Activated CD8-positive, alpha-beta T cell treated with anti-CD3 and anti-CD28 coated beads for 36 hours (primary cell): ENCODE measurements around the gene CAMK1D. TPM values are rescaled to one million over a fixed set of nuclear protein-coding genes. Genes with fewer than 3 reads are reported as not detected.

Source experiments
- ATAC-seq: fragments of 200-7000 bp; cut with Tn5 transposase; one replicate; pipeline ENCODE4 v1.10.0; 2021; ENCODE audit warnings: mild to moderate bottlenecking, moderate library complexity
- CTCF ChIA-PET: fragments of 350-600 bp; sonication (Branson Sonifier 250); formaldehyde crosslinking; loops from one replicate; lab custom pipeline; 2021; ENCODE audit warnings: antibody characterized with exemption; lab: Charles Lee
- POLR2A ChIA-PET: fragments of 350-600 bp; sonication (Branson Sonifier 250); formaldehyde crosslinking; loops from one replicate; lab custom pipeline; 2021; ENCODE audit warnings: antibody characterized with exemption; lab: Charles Lee
- DNase-seq: peaks from one replicate; pipeline ENCODE4 v3.0.0-alpha.2; 2020
- H3K27ac Mint-ChIP-seq: one replicate; pipeline ENCODE4 v1.8.0; 2021; ENCODE audit warnings: mild to moderate bottlenecking, mixed read lengths
- H3K27me3 Mint-ChIP-seq: one replicate; pipeline ENCODE4 v1.8.0; 2021; ENCODE audit warnings: mixed read lengths
- H3K36me3 Mint-ChIP-seq: one replicate; pipeline ENCODE4 v1.8.0; 2021; ENCODE audit warnings: low read depth, mixed read lengths
- H3K4me1 Mint-ChIP-seq: one replicate; pipeline ENCODE4 v1.8.0; 2021; ENCODE audit warnings: low read depth, mixed read lengths
- H3K4me3 Mint-ChIP-seq: one replicate; pipeline ENCODE4 v1.8.0; 2021; ENCODE audit warnings: mild to moderate bottlenecking, moderate library complexity, mixed read lengths
- H3K9me3 Mint-ChIP-seq: one replicate; pipeline ENCODE4 v1.8.0; 2021; ENCODE audit warnings: mixed read lengths
- intact Hi-C: fragments of 100-400 bp; cut with micrococcal nuclease; formaldehyde crosslinking; loops from one replicate; pipeline ENCODE4 v1.10.0; 2022
- total RNA-seq, 2 experiments: library from RNA; stranded (reverse); gene quantifications; one replicate each; pipeline ENCODE4 v1.2.3, GENCODE V29; 2021
- TF ChIP-seq, protein P1 (sequence below): fragments of 200-600 bp; IDR thresholded peaks from one replicate; pipeline ENCODE4 v1.8.0; 2022; ENCODE audit warnings: antibody characterized with exemption, mild to moderate bottlenecking

The CAMK1D gene
- total RNA-seq, 2 experiments from 2014 or later = 13.8 TPM

GRCh38 chr10:12615296-12616220 lies 266.2 kb downstream of the CAMK1D start:
- Mint-ChIP-seq H3K4me1 (peaks cover 2% of the 10 kb centered on the region), H3K4me3 (no peak overlapping the region), H3K27me3 (no peaks in the 10 kb centered on the region), H3K9me3 (no peaks in the 10 kb centered on the region), H3K36me3 (no peaks in the 10 kb centered on the region), H3K27ac (no peak overlapping the region)
- intact Hi-C loops = no loop called here
- CTCF ChIA-PET = interaction anchor here (1.7 kb wide), 1 partner anchor 14 kb away, joined by 3 read pairs; no protein-coding TSS in a partner anchor
- POLR2A ChIA-PET = interaction anchor here (1.0 kb wide), 1 partner anchor 10 kb away, joined by 4 read pairs; no protein-coding TSS in a partner anchor
- TF ChIP-seq, protein P1, sequence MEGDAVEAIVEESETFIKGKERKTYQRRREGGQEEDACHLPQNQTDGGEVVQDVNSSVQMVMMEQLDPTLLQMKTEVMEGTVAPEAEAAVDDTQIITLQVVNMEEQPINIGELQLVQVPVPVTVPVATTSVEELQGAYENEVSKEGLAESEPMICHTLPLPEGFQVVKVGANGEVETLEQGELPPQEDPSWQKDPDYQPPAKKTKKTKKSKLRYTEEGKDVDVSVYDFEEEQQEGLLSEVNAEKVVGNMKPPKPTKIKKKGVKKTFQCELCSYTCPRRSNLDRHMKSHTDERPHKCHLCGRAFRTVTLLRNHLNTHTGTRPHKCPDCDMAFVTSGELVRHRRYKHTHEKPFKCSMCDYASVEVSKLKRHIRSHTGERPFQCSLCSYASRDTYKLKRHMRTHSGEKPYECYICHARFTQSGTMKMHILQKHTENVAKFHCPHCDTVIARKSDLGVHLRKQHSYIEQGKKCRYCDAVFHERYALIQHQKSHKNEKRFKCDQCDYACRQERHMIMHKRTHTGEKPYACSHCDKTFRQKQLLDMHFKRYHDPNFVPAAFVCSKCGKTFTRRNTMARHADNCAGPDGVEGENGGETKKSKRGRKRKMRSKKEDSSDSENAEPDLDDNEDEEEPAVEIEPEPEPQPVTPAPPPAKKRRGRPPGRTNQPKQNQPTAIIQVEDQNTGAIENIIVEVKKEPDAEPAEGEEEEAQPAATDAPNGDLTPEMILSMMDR = no peak
- ATAC-seq (no peak), DNase-seq (no peak)

DNA sequence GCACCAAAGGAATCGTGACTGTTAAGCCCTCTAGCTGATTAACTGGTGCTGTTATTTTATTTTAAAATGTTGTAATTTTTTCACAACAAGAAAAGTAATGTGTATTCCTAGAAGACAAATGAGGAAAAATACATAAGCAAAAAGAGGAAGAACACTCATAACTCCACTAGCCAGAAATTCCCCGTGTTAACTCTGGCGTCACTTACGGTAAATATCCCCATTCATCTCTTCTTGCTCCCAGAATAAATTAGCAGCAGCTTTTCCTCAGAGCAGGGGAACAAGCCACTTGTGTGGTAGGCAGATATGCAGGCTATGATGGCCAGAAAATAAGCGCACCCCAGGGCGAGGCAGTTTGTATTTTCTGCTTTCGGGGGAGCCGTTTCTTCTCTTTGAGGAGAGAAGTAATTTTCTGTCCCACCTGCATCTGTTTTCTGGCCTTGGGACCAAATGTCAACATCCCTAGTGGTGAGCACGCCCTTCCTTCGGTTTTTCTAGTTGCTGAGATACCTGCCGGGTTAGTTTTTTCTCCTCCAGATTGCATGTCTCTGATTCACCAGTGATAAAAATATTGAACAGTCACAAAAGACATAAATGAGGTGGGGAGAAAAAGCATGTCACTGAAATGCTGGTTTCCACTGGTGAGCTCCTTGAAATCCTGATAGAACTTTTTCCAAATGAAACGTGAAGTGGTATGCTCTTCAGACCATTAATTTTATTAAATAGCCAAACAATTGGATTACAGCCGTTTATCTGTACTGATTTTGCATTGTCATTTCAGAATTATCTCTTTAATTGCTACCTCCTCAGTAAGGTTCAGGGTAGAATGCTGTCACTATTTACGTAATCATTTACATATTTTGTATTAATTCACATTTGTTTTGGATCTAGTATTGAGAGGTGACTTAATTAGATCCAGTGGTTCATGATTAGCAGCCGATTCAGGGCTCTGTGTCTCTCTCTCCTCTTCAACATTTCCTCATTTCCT lies 268.1 kb downstream of the CAMK1D start:
- ATAC-seq (no peak), DNase-seq (no peak)
- TF ChIP-seq, protein P1 = no peak
- intact Hi-C loops = no loop called here
- ChIA-PET POLR2A (interaction anchor here (0.6 kb wide), 1 partner anchor 251 kb away, joined by 4 read pairs; no protein-coding TSS in a partner anchor), CTCF (interaction anchor here (1.1 to 1.7 kb wide), 2 partner anchors 12 to 29 kb away, joined by 3 to 5 read pairs; no protein-coding TSS in a partner anchor)
- Mint-ChIP-seq H3K36me3 (no peaks in the 10 kb centered on the region), H3K9me3 (no peaks in the 10 kb centered on the region), H3K27ac (no peak overlapping the region), H3K4me1 (peaks cover 2% of the 10 kb centered on the region), H3K4me3 (no peak overlapping the region), H3K27me3 (no peaks in the 10 kb centered on the region)

- Mint-ChIP-seq H3K27ac (no peak overlapping the region), H3K27me3 (no peaks in the 10 kb centered on the region), H3K36me3 (peaks cover 6% of the 10 kb centered on the region), H3K4me1 (peaks cover 2% of the 10 kb centered on the region), H3K9me3 (no peaks in the 10 kb centered on the region), H3K4me3 (no peak overlapping the region)
- DNase-seq (no peak), ATAC-seq (no peak)
- TF ChIP-seq, protein P1 = no peak
- ChIA-PET POLR2A (no interaction called here), CTCF (no interaction called here)
- intact Hi-C loops = no loop called here
These were observed 272.7 kb downstream of the CAMK1D start for GRCh38 chr10:12622016-12622415.

GRCh38 chr10:12622691-12623090 lies 273.3 kb downstream of the CAMK1D start:
- Mint-ChIP-seq H3K27me3 (no peaks in the 10 kb centered on the region), H3K36me3 (peaks cover 6% of the 10 kb centered on the region), H3K9me3 (no peaks in the 10 kb centered on the region), H3K4me3 (no peak overlapping the region), H3K4me1 (peaks cover 2% of the 10 kb centered on the region), H3K27ac (no peak overlapping the region)
- TF ChIP-seq, protein P1 = no peak
- DNase-seq (no peak), ATAC-seq (no peak)
- POLR2A ChIA-PET = no interaction called here
- CTCF ChIA-PET = no interaction called here
- intact Hi-C loops = no loop called here
